K562 (cell line): ENCODE measurements around the gene C6orf47. TPM values are rescaled to one million over a fixed set of nuclear protein-coding genes. Genes with fewer than 3 reads are reported as not detected.

Experiments
- ETV5 ChIP-seq: sonication (generic); formaldehyde crosslinking; IDR thresholded peaks from 2 replicates; pipeline ENCODE4 v1.4.0; 2020; ENCODE audit warnings: low read depth, mild to moderate bottlenecking, missing genetic modification reagents
- IRF9 ChIP-seq: fragments of 450-650 bp; IDR thresholded peaks from 2 replicates; pipeline ENCODE4 v1.6.1; 2016; ENCODE audit warnings: missing biosample characterization, missing genetic modification characterization
- JUNB ChIP-seq: fragments of 450-650 bp; formaldehyde crosslinking; conservative IDR thresholded peaks from 2 replicates; pipeline ENCODE4 v1.4.0; 2020; ENCODE audit warnings: mild to moderate bottlenecking
- NCOA1 ChIP-seq: fragments of 450-650 bp; IDR thresholded peaks from 2 replicates; pipeline ENCODE4 v1.6.1; 2016; ENCODE audit warnings: low read depth
- NR1H2 ChIP-seq: sonication (generic); formaldehyde crosslinking; IDR thresholded peaks from 2 replicates; pipeline ENCODE4 v1.4.0; 2020; ENCODE audit warnings: mild to moderate bottlenecking, missing genetic modification reagents
- NR2C1 ChIP-seq, 2 experiments: fragments of 450-650 bp; IDR thresholded peaks; 2 replicates each; pipeline ENCODE4 v1.6.1; 2017; ENCODE audit warnings: mild to moderate bottlenecking in 2 of 2, antibody characterized with exemption in 1 of 2, inconsistent platforms in 1 of 2, missing compliant biosample characterization in 1 of 2, missing genetic modification characterization in 1 of 2
- NR2C2 ChIP-seq, 2 experiments: fragments of 200-800 bp in 1 of 2; sonication (Bioruptor generic) in 1 of 2; sonication (generic) in 1 of 2; formaldehyde crosslinking in 1 of 2; IDR thresholded peaks; 2 replicates each; pipeline versions ENCODE4 v1.6.1 to v1.8.0; 2016 to 2022; ENCODE audit warnings: mild to moderate bottlenecking in 1 of 2, missing compliant biosample characterization in 1 of 2, missing genetic modification characterization in 1 of 2, missing genetic modification reagents in 1 of 2
- OTX1 ChIP-seq: fragments of 450-650 bp; formaldehyde crosslinking; IDR thresholded peaks from 2 replicates; pipeline ENCODE4 v1.4.0; 2022; ENCODE audit warnings: mild to moderate bottlenecking
- POLR2A ChIP-seq: fragments of 450-650 bp; conservative IDR thresholded peaks from 2 replicates; pipeline ENCODE4 v1.6.1; 2016
- RB1 ChIP-seq: fragments of 450-650 bp; IDR thresholded peaks from 2 replicates; pipeline ENCODE4 v1.6.1; 2017; ENCODE audit warnings: low read depth, mild to moderate bottlenecking
- RBM39 ChIP-seq: fragments of 200-400 bp; formaldehyde crosslinking; optimal IDR thresholded peaks from 2 replicates; pipeline ENCODE3; 2018; ENCODE audit warnings: low read depth, low read length
- SETDB1 ChIP-seq: IDR thresholded peaks from one replicate; pipeline ENCODE4 v1.6.1; 2012; ENCODE audit warnings: low read length, control low read depth, inconsistent platforms
- SIN3A ChIP-seq, 2 experiments: fragments of 150-350 bp in 1 of 2; IDR thresholded peaks; 2 replicates each; pipeline ENCODE4 v1.6.1; 2011 to 2016; ENCODE audit warnings: borderline replicate concordance in 2 of 2, low read depth in 2 of 2, low read length in 2 of 2, mild to moderate bottlenecking in 2 of 2, moderate library complexity in 2 of 2; ENCODE audit not compliant: control insufficient read depth in 1 of 2
- STAG1 ChIP-seq: sonication (generic); formaldehyde crosslinking; IDR thresholded peaks from 2 replicates; pipeline ENCODE4 v1.5.0; 2020; ENCODE audit warnings: missing genetic modification reagents, borderline replicate concordance
- TFE3 ChIP-seq: fragments of 450-650 bp; formaldehyde crosslinking; IDR thresholded peaks from 2 replicates; pipeline ENCODE4 v1.4.0; 2020; ENCODE audit warnings: mild to moderate bottlenecking, mixed read lengths
- YBX1 ChIP-seq: fragments of 450-650 bp; IDR thresholded peaks from 2 replicates; pipeline ENCODE4 v1.7.1; 2016; ENCODE audit warnings: mild to moderate bottlenecking
- ZKSCAN3 ChIP-seq: fragments of 250-450 bp; sonication (Bioruptor Pico); IDR thresholded peaks from 2 replicates; pipeline ENCODE4 v1.4.0; 2020
- ZNF253 ChIP-seq: fragments of 250-450 bp; sonication (Bioruptor Pico); conservative IDR thresholded peaks from 2 replicates; pipeline ENCODE4 v1.6.1; 2021; ENCODE audit warnings: mild to moderate bottlenecking
- ZNF280A ChIP-seq: fragments of 450-650 bp; IDR thresholded peaks from 2 replicates; pipeline ENCODE4 v1.6.1; 2018; ENCODE audit warnings: mild to moderate bottlenecking, low read depth; ENCODE audit not compliant: partially characterized antibody
- ZNF311 ChIP-seq: fragments of 250-450 bp; sonication (Bioruptor Pico); IDR thresholded peaks from 2 replicates; pipeline ENCODE4 v1.4.0; 2020; ENCODE audit warnings: mild to moderate bottlenecking, moderate library complexity
- ZNF583 ChIP-seq: fragments of 250-450 bp; sonication (Bioruptor Pico); IDR thresholded peaks from 2 replicates; pipeline ENCODE4 v1.4.0; 2020
- ZNF696 ChIP-seq: fragments of 250-450 bp; sonication (Bioruptor Pico); conservative IDR thresholded peaks from 2 replicates; pipeline ENCODE4 v1.4.0; 2020; ENCODE audit warnings: mild to moderate bottlenecking, moderate library complexity
- ZNF740 ChIP-seq, 3 experiments: fragments of 200-800 bp in 1 of 3; sonication (Bioruptor generic) in 1 of 3; sonication (generic) in 1 of 3; formaldehyde crosslinking in 1 of 3; IDR thresholded peaks; 2 replicates each; pipeline versions ENCODE4 v1.6.1 to v1.8.0; 2016 to 2022; ENCODE audit warnings: mild to moderate bottlenecking in 2 of 3, missing compliant biosample characterization in 2 of 3, missing genetic modification characterization in 2 of 3, missing genetic modification reagents in 1 of 3
- polyA plus RNA-seq, 8 experiments: library from polyadenylated mRNA; depleted of rRNA in 4 of 8; stranded (reverse) in 5 of 8; unstranded in 3 of 8; fragments of >200 nt; fragmentation: Nextera tagmentation in 2 of 8; fragmentation: Illumina TruSeq in 1 of 8; extraction: Ambion mirVana in 2 of 8; extraction: Trizol in 1 of 8; gene quantifications; 2 replicates each; pipeline versions ENCODE4 v1.2.1 to v1.2.3, GENCODE V29; 2011 to 2014; ENCODE audit warnings: inconsistent platforms in 1 of 8, missing spikeins in 1 of 8
- total RNA-seq, 7 experiments: library from RNA; depleted of rRNA in 6 of 7; stranded (reverse); fragments of >200 nt in 6 of 7; fragmentation: Illumina TruSeq in 2 of 7; extraction: Trizol in 2 of 7; gene quantifications; 2 replicates each; pipeline versions ENCODE4 v1.2.1 to v1.2.3, GENCODE V29; 2011 to 2021; ENCODE audit warnings: low replicate concordance in 1 of 7

C6orf47 gene
- total and polyA plus RNA-seq, 9 of the 15 experiments (the other 6 are each of a cell fraction or from before 2014, with no cell fraction given) = 0.14 to 43.8 (median 27.0) TPM

GRCh38 chr6:31620586-31621319 lies 39.8 kb downstream of the C6orf47 start, which contains the start of gene PRRC2A (continued):
- TF ChIP-seq OTX1 (CRISPR knock-in tag) (peak; percentile 51; the same call in 1 of the 2 replicates), TFE3 (CRISPR knock-in tag) (no peak), NCOA1 (0 out of 2 replicates have a peak, but pooled peaks have one; percentile 32), ZNF740 (CRISPR knock-in tag; IDR thresholded peaks at IDR 0.05) (peak; percentile 72; the same call in 1 of the 2 replicates), ZNF740 (tag; IDR thresholded peaks at IDR 0.05) (peak in 1 of 2 experiments; percentile 49; a peak in 2 of 4 replicates), ZNF583 (CRISPR knock-in tag) (peak; percentile 67; the same call in 1 of the 2 replicates), ZNF696 (CRISPR knock-in tag) (no peak), ZKSCAN3 (CRISPR knock-in tag) (no peak), NR2C1 (IDR thresholded peaks at IDR 0.05) (peak; percentile 52), NR2C1 (tag; IDR thresholded peaks at IDR 0.05) (peak; percentile 60; the same call in 1 of the 2 replicates), NR1H2 (CRISPR knock-in tag) (peak; percentile 22; the same call in 1 of the 2 replicates), JUNB (CRISPR knock-in tag) (no peak), ZNF253 (no peak), YBX1 (no peak), IRF9 (tag) (no peak), SIN3A (IDR thresholded peaks at IDR 0.05; ENCODE audit: borderline replicate concordance in 2 of 2, control insufficient read depth in 1 of 2, low read depth in 2 of 2, low read length in 2 of 2) (peak in 1 of 2 experiments; percentile 83; a peak in 2 of 4 replicates), SETDB1 (no peak), ZNF311 (CRISPR knock-in tag) (no peak), RBM39 (peak; percentile 36), ZNF280A (no peak), ETV5 (CRISPR knock-in tag) (0 out of 2 replicates have a peak, but pooled peaks have one; percentile 61), NR2C2 (CRISPR knock-in tag; IDR thresholded peaks at IDR 0.05) (0 out of 2 replicates have a peak, but pooled peaks have one; percentile 29), NR2C2 (tag; IDR thresholded peaks at IDR 0.05) (peak; percentile 92), STAG1 (CRISPR knock-in tag) (peak; percentile 18; the same call in 1 of the 2 replicates), RB1 (peak; percentile 86), POLR2A (peak; percentile 83)
